WERI-Rb-1 (cell line): ENCODE measurements around the gene ROR2.

Source experiments
- DNase-seq: peaks from one replicate; pipeline ENCODE4 v3.0.0-alpha.2; 2020
- H3K27ac ChIP-seq: fragments of 250-450 bp; sonication (Bioruptor Pico); 2 replicates; pipeline ENCODE4 v1.5.1; 2020; ENCODE audit warnings: mild to moderate bottlenecking, moderate library complexity
- H3K27me3 ChIP-seq: fragments of 250-450 bp; sonication (Bioruptor Pico); 2 replicates; pipeline ENCODE4 v1.5.1; 2021; ENCODE audit warnings: mild to moderate bottlenecking, low read depth, moderate library complexity; ENCODE audit not compliant: insufficient read depth, severe bottlenecking
- H3K36me3 ChIP-seq: fragments of 250-450 bp; sonication (Bioruptor Pico); 2 replicates; pipeline ENCODE4 v1.5.1; 2020; ENCODE audit warnings: mild to moderate bottlenecking, moderate library complexity
- H3K4me3 ChIP-seq: 2 replicates; pipeline ENCODE4 v1.5.1; 2011; ENCODE audit warnings: low read depth, mild to moderate bottlenecking, control low read depth, low read length
- H3K9me3 ChIP-seq: fragments of 250-450 bp; sonication (Bioruptor Pico); 2 replicates; pipeline ENCODE4 v1.5.1; 2021; ENCODE audit warnings: mild to moderate bottlenecking, moderate library complexity; ENCODE audit not compliant: severe bottlenecking
- TF ChIP-seq, protein P1 (sequence below): IDR thresholded peaks from 2 replicates; pipeline ENCODE4 v1.5.1; 2011; ENCODE audit warnings: low read depth, mild to moderate bottlenecking, control low read depth, inconsistent platforms, low read length

Gene ROR2

GRCh38 chr9:91768977-91769916 is 180.8 kb downstream of the ROR2 start:
- Histone ChIP-seq H3K27me3 (no peaks in the 10 kb centered on the region), H3K4me3 (no peak overlapping the region), H3K36me3 (peaks cover 4% of the 10 kb centered on the region; the same call in 1 of the 2 replicates), H3K9me3 (no peaks in the 10 kb centered on the region), H3K27ac (no peak overlapping the region)
- TF ChIP-seq, protein P1, sequence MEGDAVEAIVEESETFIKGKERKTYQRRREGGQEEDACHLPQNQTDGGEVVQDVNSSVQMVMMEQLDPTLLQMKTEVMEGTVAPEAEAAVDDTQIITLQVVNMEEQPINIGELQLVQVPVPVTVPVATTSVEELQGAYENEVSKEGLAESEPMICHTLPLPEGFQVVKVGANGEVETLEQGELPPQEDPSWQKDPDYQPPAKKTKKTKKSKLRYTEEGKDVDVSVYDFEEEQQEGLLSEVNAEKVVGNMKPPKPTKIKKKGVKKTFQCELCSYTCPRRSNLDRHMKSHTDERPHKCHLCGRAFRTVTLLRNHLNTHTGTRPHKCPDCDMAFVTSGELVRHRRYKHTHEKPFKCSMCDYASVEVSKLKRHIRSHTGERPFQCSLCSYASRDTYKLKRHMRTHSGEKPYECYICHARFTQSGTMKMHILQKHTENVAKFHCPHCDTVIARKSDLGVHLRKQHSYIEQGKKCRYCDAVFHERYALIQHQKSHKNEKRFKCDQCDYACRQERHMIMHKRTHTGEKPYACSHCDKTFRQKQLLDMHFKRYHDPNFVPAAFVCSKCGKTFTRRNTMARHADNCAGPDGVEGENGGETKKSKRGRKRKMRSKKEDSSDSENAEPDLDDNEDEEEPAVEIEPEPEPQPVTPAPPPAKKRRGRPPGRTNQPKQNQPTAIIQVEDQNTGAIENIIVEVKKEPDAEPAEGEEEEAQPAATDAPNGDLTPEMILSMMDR = no peak
- no peak for DNase-seq

- H3K36me3 ChIP-seq = no peaks in the 10 kb centered on the region; the same call in 1 of the 2 replicates
- H3K4me3 ChIP-seq = no peak overlapping the region
- no peaks in the 10 kb centered on the region for H3K9me3 ChIP-seq
- TF ChIP-seq, protein P1 = no peak
- H3K27me3 ChIP-seq = no peaks in the 10 kb centered on the region
- DNase-seq = no peak
- H3K27ac ChIP-seq = no peak overlapping the region
These were observed 181.5 kb downstream of the ROR2 start for GRCh38 chr9:91768507-91768906.

- no peaks in the 10 kb centered on the region for H3K27me3 ChIP-seq
- no peaks in the 10 kb centered on the region for H3K36me3 ChIP-seq
- H3K9me3 ChIP-seq = no peaks in the 10 kb centered on the region
- no peak overlapping the region for H3K27ac ChIP-seq
- DNase-seq = no peak
- TF ChIP-seq, protein P1 = no peak
- H3K4me3 ChIP-seq = no peak overlapping the region
These were observed 183.5 kb downstream of the ROR2 start for GRCh38 chr9:91766315-91767069.

GRCh38 chr9:91765296-91765695 is 184.7 kb downstream of the ROR2 start:
- no peak overlapping the region for H3K27ac ChIP-seq
- H3K27me3 ChIP-seq = no peaks in the 10 kb centered on the region
- TF ChIP-seq, protein P1 = no peak
- no peak overlapping the region for H3K4me3 ChIP-seq
- no peaks in the 10 kb centered on the region for H3K36me3 ChIP-seq
- no peaks in the 10 kb centered on the region for H3K9me3 ChIP-seq
- DNase-seq = no peak

DNA sequence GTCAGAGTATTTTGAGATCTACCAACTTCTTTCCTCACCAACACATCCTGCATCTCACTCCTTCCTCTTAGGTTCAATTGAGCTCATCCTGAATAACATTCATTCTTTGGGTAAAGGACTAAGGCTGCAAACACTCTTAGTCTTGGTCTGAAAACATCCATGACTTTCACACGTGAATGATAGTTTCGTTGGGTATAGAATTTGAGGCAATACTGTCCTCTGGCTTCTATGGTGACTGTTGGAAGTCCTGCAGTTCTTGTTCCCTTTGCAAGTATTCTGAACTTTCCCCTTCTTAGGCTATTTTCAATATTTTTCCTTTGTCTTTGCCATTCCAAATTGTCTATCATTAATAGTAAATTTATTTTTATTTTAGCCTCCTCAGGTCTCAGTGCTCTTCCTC is 185.4 kb downstream of the ROR2 start:
- Histone ChIP-seq H3K36me3 (no peaks in the 10 kb centered on the region), H3K27me3 (no peaks in the 10 kb centered on the region), H3K27ac (no peak overlapping the region), H3K4me3 (no peak overlapping the region), H3K9me3 (no peaks in the 10 kb centered on the region)
- TF ChIP-seq, protein P1 = no peak
- no peak for DNase-seq
